GM21737 (cell line): ENCODE measurements around the gene ARSG.
"Not testable (repeated sequence)": the region's sequence is repeated elsewhere in the genome, so short reads cannot be mapped to it uniquely, and the experiment has no call there.

ENCODE experiments used
- ATAC-seq: cut with Tn5 transposase; IDR thresholded peaks from one replicate; pipeline ENCODE4 v1.9.1; 2021; ENCODE audit warnings: mild to moderate bottlenecking, moderate library complexity; ENCODE audit not compliant: unreplicated experiment

ARSG gene

GRCh38 chr17:68365469-68365868, 74.2 kb downstream of the ARSG start:
- no peak for ATAC-seq

GRCh38 chr17:68368387-68368786, 77.1 kb downstream of the ARSG start:
- no peak for ATAC-seq

- no peak for ATAC-seq
Observed at GRCh38 chr17:68375566-68375965, 84.3 kb downstream of the ARSG start.

- ATAC-seq = not testable (repeated sequence)
Observed at GRCh38 chr17:68376178-68376577, 84.9 kb downstream of the ARSG start.

GRCh38 chr17:68377771-68378267, 86.5 kb downstream of the ARSG start:
- ATAC-seq = no peak

GRCh38 chr17:68378268-68379176, 87.2 kb downstream of the ARSG start:
- ATAC-seq = no peak

GRCh38 chr17:68379177-68379510, 87.8 kb downstream of the ARSG start:
- ATAC-seq = no peak

- no peak for ATAC-seq
Observed at GRCh38 chr17:68379692-68380677, 88.7 kb downstream of the ARSG start.

- no peak for ATAC-seq
Observed at GRCh38 chr17:68381076-68381900, 90.0 kb downstream of the ARSG start.

GRCh38 chr17:68382582-68383085, 91.3 kb downstream of the ARSG start:
- no peak for ATAC-seq

GRCh38 chr17:68383120-68383442, 91.8 kb downstream of the ARSG start:
- ATAC-seq = no peak

GRCh38 chr17:68383443-68384321, 92.4 kb downstream of the ARSG start:
- no peak for ATAC-seq

- no peak for ATAC-seq
Observed at GRCh38 chr17:68384471-68384870, 93.2 kb downstream of the ARSG start.

- no peak for ATAC-seq
Observed at GRCh38 chr17:68384941-68385340, 93.6 kb downstream of the ARSG start.

GRCh38 chr17:68385490-68386215, 94.4 kb downstream of the ARSG start:
- ATAC-seq = no peak

- ATAC-seq = no peak
Observed at GRCh38 chr17:68387435-68388218, 96.3 kb downstream of the ARSG start.

GRCh38 chr17:68389041-68389440, 97.7 kb downstream of the ARSG start:
- ATAC-seq = no peak

- ATAC-seq = no peak
Observed at GRCh38 chr17:68390888-68391545, 99.7 kb downstream of the ARSG start.
